H9 (cell line): Measurements from ENCODE around the gene RPUSD3. TPM values are rescaled to one million over a fixed set of nuclear protein-coding genes. Genes with fewer than 3 reads are reported as not detected.

Experiments used
- DNase-seq: peaks from one replicate; pipeline ENCODE4 v3.0.0-alpha.2; 2017
- H2AFZ ChIP-seq: one replicate; pipeline ENCODE4 v1.6.1; 2013; ENCODE audit warnings: mild to moderate bottlenecking, low read length, control low read depth, moderate library complexity
- H2AK5ac ChIP-seq: 2 replicates; pipeline ENCODE4 v1.6.1; 2013; ENCODE audit warnings: low read length, control low read depth, mixed read lengths; ENCODE audit not compliant: insufficient read length
- H2BK120ac ChIP-seq: one replicate; pipeline ENCODE4 v1.6.1; 2013; ENCODE audit warnings: low read depth, mild to moderate bottlenecking, low read length, control low read depth, inconsistent platforms; ENCODE audit not compliant: poor library complexity, severe bottlenecking
- H2BK12ac ChIP-seq: 2 replicates; pipeline ENCODE4 v1.6.1; 2013; ENCODE audit warnings: low read length, control low read depth, mixed read lengths, low read depth; ENCODE audit not compliant: insufficient read length
- H2BK15ac ChIP-seq: 2 replicates; pipeline ENCODE4 v1.6.1; 2013; ENCODE audit warnings: low read depth, low read length, control low read depth
- H2BK20ac ChIP-seq: one replicate; pipeline ENCODE4 v1.6.1; 2013; ENCODE audit warnings: low read depth, mild to moderate bottlenecking, low read length, control low read depth, inconsistent platforms; ENCODE audit not compliant: poor library complexity, severe bottlenecking
- H2BK5ac ChIP-seq: 2 replicates; pipeline ENCODE4 v1.6.1; 2013; ENCODE audit warnings: low read length, control low read depth, mixed read lengths; ENCODE audit not compliant: insufficient read length
- H3K14ac ChIP-seq: 2 replicates; pipeline ENCODE4 v1.6.1; 2013; ENCODE audit warnings: low read length, control low read depth; ENCODE audit not compliant: insufficient read depth
- H3K18ac ChIP-seq: 2 replicates; pipeline ENCODE4 v1.6.1; 2013; ENCODE audit warnings: low read depth, mild to moderate bottlenecking, mixed read lengths, low read length, control low read depth; ENCODE audit not compliant: insufficient read length
- H3K23ac ChIP-seq: 2 replicates; pipeline ENCODE4 v1.6.1; 2013; ENCODE audit warnings: low read length, control low read depth, mixed read lengths, low read depth; ENCODE audit not compliant: insufficient read length
- H3K23me2 ChIP-seq: 2 replicates; pipeline ENCODE4 v1.6.1; 2013; ENCODE audit warnings: low read depth, mild to moderate bottlenecking, mixed read lengths, low read length, control low read depth; ENCODE audit not compliant: insufficient read length, poor library complexity, severe bottlenecking
- H3K27ac ChIP-seq: 2 replicates; pipeline ENCODE4 v1.5.1; 2013; ENCODE audit warnings: low read length, control low read depth, mixed read lengths, low read depth; ENCODE audit not compliant: insufficient read length
- H3K27me3 ChIP-seq: 2 replicates; pipeline ENCODE4 v1.6.1; 2013; ENCODE audit warnings: low read length, control low read depth, inconsistent platforms; ENCODE audit not compliant: insufficient read depth
- H3K4ac ChIP-seq: 2 replicates; pipeline ENCODE4 v1.6.1; 2013; ENCODE audit warnings: low read depth, mild to moderate bottlenecking, control low read depth, inconsistent platforms, low read length, moderate library complexity
- H3K4me1 ChIP-seq: 2 replicates; pipeline ENCODE4 v1.6.1; 2013; ENCODE audit warnings: low read length, control low read depth, inconsistent platforms; ENCODE audit not compliant: insufficient read depth
- H3K4me2 ChIP-seq: 2 replicates; pipeline ENCODE4 v1.6.1; 2013; ENCODE audit warnings: low read length, control low read depth, mixed read lengths; ENCODE audit not compliant: insufficient read length, insufficient read depth
- H3K56ac ChIP-seq: 2 replicates; pipeline ENCODE4 v1.6.1; 2013; ENCODE audit warnings: low read depth, mild to moderate bottlenecking, mixed read lengths, low read length, control low read depth; ENCODE audit not compliant: insufficient read length
- H3K79me1 ChIP-seq: 2 replicates; pipeline ENCODE4 v1.6.1; 2013; ENCODE audit warnings: low read depth, mild to moderate bottlenecking, moderate library complexity, low read length, control low read depth, inconsistent platforms; ENCODE audit not compliant: insufficient read depth, poor library complexity, severe bottlenecking
- H3K79me2 ChIP-seq: 2 replicates; pipeline ENCODE4 v1.6.1; 2013; ENCODE audit warnings: low read length, control low read depth, inconsistent platforms; ENCODE audit not compliant: insufficient read depth
- H3K9ac ChIP-seq: 2 replicates; pipeline ENCODE4 v1.6.1; 2013; ENCODE audit warnings: low read length, control low read depth, mixed read lengths; ENCODE audit not compliant: insufficient read length; ENCODE audit errors: extremely low read depth
- H3K9me3 ChIP-seq: one replicate; pipeline ENCODE4 v1.6.1; 2013; ENCODE audit warnings: low read depth, low read length, inconsistent platforms; ENCODE audit not compliant: control insufficient read depth
- H3T11ph ChIP-seq: one replicate; pipeline ENCODE4 v1.6.1; 2013; ENCODE audit warnings: mild to moderate bottlenecking, low read length, control low read depth, inconsistent platforms
- H4K20me1 ChIP-seq: one replicate; pipeline ENCODE4 v1.6.1; 2013; ENCODE audit not compliant: control insufficient read depth, insufficient read length, insufficient read depth
- H4K5ac ChIP-seq: 2 replicates; pipeline ENCODE4 v1.6.1; 2013; ENCODE audit warnings: low read depth, mild to moderate bottlenecking, mixed read lengths, low read length, control low read depth; ENCODE audit not compliant: insufficient read length
- H4K8ac ChIP-seq: replicated peaks from 2 replicates; pipeline ENCODE4 v1.6.1; 2013; ENCODE audit warnings: low read length, control low read depth, mixed read lengths, low read depth; ENCODE audit not compliant: insufficient read length
- H4K91ac ChIP-seq: 2 replicates; pipeline ENCODE4 v1.6.1; 2013; ENCODE audit warnings: low read depth, mild to moderate bottlenecking, moderate library complexity, mixed read lengths, low read length, control low read depth; ENCODE audit not compliant: insufficient read length
- H3K27ac Mint-ChIP-seq, 3 experiments: 2 replicates in 2 of 3; 3 replicates in 1 of 3; pipeline ENCODE4 v1.8.0; 2020 to 2021; ENCODE audit warnings: mixed read lengths in 3 of 3, mild to moderate bottlenecking in 1 of 3, moderate library complexity in 1 of 3
- H3K27me3 Mint-ChIP-seq: 2 replicates; pipeline ENCODE4 v1.8.0; 2021; ENCODE audit warnings: low read depth, mild to moderate bottlenecking, moderate library complexity, mixed read lengths
- H3K36me3 Mint-ChIP-seq, 3 experiments: 2 replicates in 2 of 3; 3 replicates in 1 of 3; pipeline ENCODE4 v1.8.0; 2020 to 2021; ENCODE audit warnings: low read depth in 3 of 3, mixed read lengths in 3 of 3; ENCODE audit not compliant: insufficient read depth in 1 of 3
- H3K4me1 Mint-ChIP-seq, 2 experiments: 2 replicates each; pipeline ENCODE4 v1.8.0; 2020; ENCODE audit warnings: mixed read lengths in 2 of 2
- H3K4me3 Mint-ChIP-seq, 2 experiments: 2 replicates in 1 of 2; 3 replicates in 1 of 2; pipeline ENCODE4 v1.8.0; 2020 to 2021; ENCODE audit warnings: mild to moderate bottlenecking in 2 of 2, mixed read lengths in 2 of 2, moderate library complexity in 1 of 2
- H3K9me3 Mint-ChIP-seq, 2 experiments: 2 replicates in 1 of 2; 3 replicates in 1 of 2; pipeline ENCODE4 v1.8.0; 2020; ENCODE audit warnings: mild to moderate bottlenecking in 2 of 2, mixed read lengths in 2 of 2, moderate library complexity in 1 of 2
- CTCF ChIP-seq: fragments of 200-600 bp; sonication (generic); conservative IDR thresholded peaks from 3 replicates; pipeline ENCODE4 v1.8.0; 2021; ENCODE audit warnings: antibody characterized with exemption, mild to moderate bottlenecking
- WGBS: extraction: QIAGEN DNeasy Blood & Tissue Kit; methylation state at CpG from one replicate; pipeline ENCODE4 v1.1.7; 2013; ENCODE audit warnings: missing lambda C conversion rate, low lambda C conversion rate, mixed read lengths; ENCODE audit not compliant: insufficient read length; ENCODE audit errors: extremely low coverage; 5-methylcytosine and 5-hydroxymethylcytosine counted together
- total RNA-seq: library from RNA; stranded (reverse); gene quantifications from 2 replicates; pipeline ENCODE4 v1.2.1, GENCODE V29; 2021

The RPUSD3 gene
- total RNA-seq, 1 experiment from 2014 or later: 59.5 TPM

DNA sequence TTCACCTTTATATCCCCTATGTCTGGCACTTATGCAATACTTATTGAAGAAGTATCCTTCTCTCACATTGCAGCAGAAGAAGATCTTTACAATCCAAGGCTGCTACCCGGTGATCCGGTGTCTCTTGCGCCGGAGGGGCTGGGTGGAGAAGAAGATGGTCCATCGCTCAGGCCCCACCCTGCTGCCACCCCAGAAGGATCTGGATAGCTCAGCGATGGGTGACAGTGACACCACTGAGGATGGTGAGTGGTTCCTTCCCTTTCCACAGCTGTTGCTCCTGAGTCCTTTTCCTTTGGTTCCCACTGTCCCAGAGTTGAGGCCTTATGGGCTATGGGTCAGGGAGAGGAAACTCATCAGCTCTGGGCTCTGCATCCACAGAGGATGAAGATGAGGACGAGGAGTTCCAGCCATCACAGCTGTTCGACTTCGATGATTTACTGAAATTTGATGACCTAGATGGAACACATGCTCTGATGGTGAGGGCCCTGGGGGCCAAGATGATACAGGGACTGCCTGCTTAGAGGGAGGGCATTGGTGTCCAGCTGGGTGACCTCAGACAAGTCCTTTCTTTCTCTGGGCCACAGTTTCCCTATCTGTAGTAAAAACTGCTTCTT lies 30.8 kb downstream of the RPUSD3 start:
- no peak overlapping the region for H4K91ac ChIP-seq
- H3K79me1 ChIP-seq: no peaks in the 10 kb centered on the region
- H3K56ac ChIP-seq: no peak overlapping the region
- H3K9me3 ChIP-seq: no peaks in the 10 kb centered on the region
- no peaks in the 10 kb centered on the region for H4K20me1 ChIP-seq
- TF ChIP-seq CTCF: no peak
- no peak overlapping the region for H2BK120ac ChIP-seq
- Mint-ChIP-seq H3K27me3 (peaks cover 16% of the 10 kb centered on the region), H3K36me3 (0 out of 7 replicates have a peak, but pooled peaks cover 0 to 3% (median 0%) of the 10 kb centered on the region in 3 experiments), H3K27ac (no peak overlapping the region), H3K4me3 (no peak overlapping the region), H3K4me1 (peaks cover 20 to 23% of the 10 kb centered on the region in 2 experiments), H3K9me3 (no peaks in the 10 kb centered on the region)
- no peak overlapping the region for H3K23ac ChIP-seq
- H3K23me2 ChIP-seq: peaks cover 7% of the 10 kb centered on the region
- no peaks in the 10 kb centered on the region for H3K79me2 ChIP-seq
- H2BK20ac ChIP-seq: no peak overlapping the region
- H2BK5ac ChIP-seq: no peak overlapping the region
- no peak overlapping the region for H3T11ph ChIP-seq
- WGBS: no CpG with 5 or more reads among the region's 9 CpGs
- no peak overlapping the region for H3K4me2 ChIP-seq
- no peak overlapping the region for H3K18ac ChIP-seq
- no peak overlapping the region for H4K8ac ChIP-seq
- H2AK5ac ChIP-seq: no peak overlapping the region
- H4K5ac ChIP-seq: no peak overlapping the region
- H2BK12ac ChIP-seq: no peak overlapping the region
- H3K4me1 ChIP-seq: no peaks in the 10 kb centered on the region
- no peak overlapping the region for H2BK15ac ChIP-seq
- DNase-seq: no peak
- no peak overlapping the region for H3K14ac ChIP-seq
- no peak overlapping the region for H3K9ac ChIP-seq
- H3K27me3 ChIP-seq: no peaks in the 10 kb centered on the region
- no peak overlapping the region for H3K4ac ChIP-seq
- no peak overlapping the region for H3K27ac ChIP-seq
- no peak overlapping the region for H2AFZ ChIP-seq
